ENCODE results near the gene FGD2. TPM values are rescaled to one million over a fixed set of nuclear protein-coding genes. Genes with fewer than 3 reads are reported as not detected.
"Not testable (repeated sequence)": the region's sequence is repeated elsewhere in the genome, so short reads cannot be mapped to it uniquely, and the experiment has no call there.

FGD2 gene
- polyA plus RNA-seq, 12 donors: 2.4 to 8.1 (median 3.0) TPM; not detected in 1

GRCh38 chr6:37057678-37058077 is 52.2 kb downstream of the FGD2 start:
- DNase-seq: no peak

- no peak for DNase-seq
These were observed 52.7 kb downstream of the FGD2 start for GRCh38 chr6:37058084-37058586.

GRCh38 chr6:37058984-37059343 is 53.5 kb downstream of the FGD2 start:
- not testable (repeated sequence) for DNase-seq

GRCh38 chr6:37059344-37060194 is 54.1 kb downstream of the FGD2 start:
- peak; percentile 54 for DNase-seq

GRCh38 chr6:37060195-37060559 is 54.7 kb downstream of the FGD2 start:
- no peak for DNase-seq

- DNase-seq: no peak
These were observed 55.8 kb downstream of the FGD2 start for GRCh38 chr6:37061157-37061804.

GRCh38 chr6:37062424-37062823 is 57.0 kb downstream of the FGD2 start:
- DNase-seq: no peak

- no peak for DNase-seq
These were observed 63.2 kb downstream of the FGD2 start for GRCh38 chr6:37068356-37069270.

- no peak for DNase-seq
These were observed 64.2 kb downstream of the FGD2 start for GRCh38 chr6:37069639-37070038.

- no peak for DNase-seq
These were observed 67.1 kb downstream of the FGD2 start for GRCh38 chr6:37072526-37072925.

GRCh38 chr6:37074053-37074827 is 68.8 kb downstream of the FGD2 start:
- DNase-seq: no peak

- no peak for DNase-seq
These were observed 71.9 kb downstream of the FGD2 start for GRCh38 chr6:37077191-37077904.

GRCh38 chr6:37077905-37078296 is 72.4 kb downstream of the FGD2 start:
- DNase-seq: peak; percentile 84

Other genes starting within 250 kb of the FGD2 start
- 10 to 100 TPM in 7 of 12 donors, 1 to 10 TPM in 4, not detected in 1; 5.7 to 30.5 (median 11.1) TPM for gene CPNE5, start 166.2 kb upstream of the FGD2 start, polyA plus RNA-seq (ENCODE audit: insufficient read length in 12 of 12)
- 10 to 100 TPM in 11 of 12 donors, not detected in 1; 29.9 to 46.2 (median 36.8) TPM for gene PPIL1, start 130.9 kb upstream of the FGD2 start, polyA plus RNA-seq (ENCODE audit: insufficient read length in 12 of 12)
- 10 to 100 TPM in 11 of 12 donors, not detected in 1; 32.1 to 45.0 (median 37.1) TPM for gene C6orf89, start 119.7 kb upstream of the FGD2 start, polyA plus RNA-seq (ENCODE audit: insufficient read length in 12 of 12)
- gene PI16, start 50.9 kb upstream of the FGD2 start, polyA plus RNA-seq (ENCODE audit: insufficient read length in 12 of 12): 10 to 100 TPM in 6 of 12 donors, 1 to 10 TPM in 5, not detected in 1; 5.1 to 65.3 (median 10.9) TPM
- gene MTCH1, start 19.5 kb upstream of the FGD2 start, polyA plus RNA-seq (ENCODE audit: insufficient read length in 12 of 12): 100 to 1,000 TPM in 7 of 12 donors, 10 to 100 TPM in 4, not detected in 1; 92.8 to 129 (median 105) TPM
- 10 to 100 TPM in 11 of 12 donors, not detected in 1; 14.0 to 36.4 (median 26.1) TPM for gene PIM1, start 164.5 kb downstream of the FGD2 start, polyA plus RNA-seq (ENCODE audit: insufficient read length in 12 of 12)